Measurements from ENCODE around the gene MYRIP. TPM values are rescaled to one million over a fixed set of nuclear protein-coding genes. Genes with fewer than 3 reads are reported as not detected.

Gene MYRIP
- polyA plus RNA-seq, 3 donors = not detected

GRCh38 chr3:40224796-40225515, 415.5 kb downstream of the MYRIP start:
- Mint-ChIP-seq H3K4me1 (peaks cover 16% of the 10 kb centered on the region), H3K9me3 (peaks cover 0 to 9% (median 3%) of the 10 kb centered on the region in 7 donors), H3K27ac (peak overlapping the region in 1 of 7 donors; percentile 59), H3K36me3 (no peaks in the 10 kb centered on the region), H3K4me3 (no peak overlapping the region), H3K27me3 (ENCODE audit: low read depth in 3 of 3) (no peaks in the 10 kb centered on the region)
- Histone ChIP-seq H3K4me1 (ENCODE audit: control insufficient read depth in 1 of 2, insufficient read depth in 2 of 2, low read length in 2 of 2) (peaks cover 16 to 17% of the 10 kb centered on the region in 2 donors), H3K4me3 (replicated peaks in 1 of 3; ENCODE audit: low read depth in 2 of 3, low read length in 3 of 3) (no peak overlapping the region), H3K27ac (ENCODE audit: low read depth in 1 of 2, low read length in 2 of 2) (no peak overlapping the region), H4K20me1 (ENCODE audit: insufficient read depth, low read length) (no peaks in the 10 kb centered on the region), H3K9ac (ENCODE audit: insufficient read depth, low read length, poor library complexity, severe bottlenecking) (no peak overlapping the region), H3K79me2 (ENCODE audit: insufficient read depth, low read length) (no peaks in the 10 kb centered on the region), H3K4me2 (replicated peaks; ENCODE audit: extremely low read depth, low read length, poor library complexity, severe bottlenecking) (no peak overlapping the region), H3K36me3 (replicated peaks in 1 of 2; ENCODE audit: control insufficient read depth in 1 of 2, insufficient read depth in 2 of 2, low read length in 2 of 2) (no peaks in the 10 kb centered on the region), H3K27me3 (ENCODE audit: control insufficient read depth in 2 of 2, insufficient read depth in 2 of 2, low read length in 2 of 2) (no peaks in the 10 kb centered on the region), H3K9me3 (replicated peaks in 1 of 2; ENCODE audit: control insufficient read depth in 1 of 2, insufficient read depth in 1 of 2, low read length in 2 of 2) (peaks cover 0 to 6% of the 10 kb centered on the region in 2 donors), H2AFZ (ENCODE audit: insufficient read depth, low read depth, low read length, poor library complexity, severe bottlenecking) (no peak overlapping the region)
- intact Hi-C loops (cut with micrococcal nuclease) = no loop called here
- 93% methylated on average over 3 of the region's 6 CpGs for WGBS (ENCODE audit: insufficient coverage)
- no peak for TF ChIP-seq CTCF (IDR thresholded peaks at IDR 0.05)
- no peak for DNase-seq

- 93% methylated on average over 3 of the region's 5 CpGs for WGBS (ENCODE audit: insufficient coverage)
- Histone ChIP-seq H3K4me1 (ENCODE audit: control insufficient read depth in 1 of 2, insufficient read depth in 2 of 2, low read length in 2 of 2) (peaks cover 23 to 26% of the 10 kb centered on the region in 2 donors), H3K27ac (ENCODE audit: low read depth in 1 of 2, low read length in 2 of 2) (no peak overlapping the region), H4K20me1 (ENCODE audit: insufficient read depth, low read length) (no peaks in the 10 kb centered on the region), H3K9ac (ENCODE audit: insufficient read depth, low read length, poor library complexity, severe bottlenecking) (no peak overlapping the region), H3K4me3 (replicated peaks in 1 of 3; ENCODE audit: low read depth in 2 of 3, low read length in 3 of 3) (no peak overlapping the region), H3K79me2 (ENCODE audit: insufficient read depth, low read length) (no peaks in the 10 kb centered on the region), H3K27me3 (ENCODE audit: control insufficient read depth in 2 of 2, insufficient read depth in 2 of 2, low read length in 2 of 2) (no peaks in the 10 kb centered on the region), H3K36me3 (replicated peaks in 1 of 2; ENCODE audit: control insufficient read depth in 1 of 2, insufficient read depth in 2 of 2, low read length in 2 of 2) (no peaks in the 10 kb centered on the region), H2AFZ (ENCODE audit: insufficient read depth, low read depth, low read length, poor library complexity, severe bottlenecking) (no peak overlapping the region), H3K9me3 (replicated peaks in 1 of 2; ENCODE audit: control insufficient read depth in 1 of 2, insufficient read depth in 1 of 2, low read length in 2 of 2) (no peaks in the 10 kb centered on the region), H3K4me2 (replicated peaks; ENCODE audit: extremely low read depth, low read length, poor library complexity, severe bottlenecking) (no peak overlapping the region)
- DNase-seq = no peak
- peaks cover 0 to 5% (median 0%) of the 10 kb centered on the region in 7 donors for H3K9me3 Mint-ChIP-seq
- intact Hi-C loops (cut with micrococcal nuclease) = no loop called here
- TF ChIP-seq CTCF (IDR thresholded peaks at IDR 0.05) = no peak
- no peak overlapping the region for H3K27ac Mint-ChIP-seq
- H3K36me3 Mint-ChIP-seq = no peaks in the 10 kb centered on the region
- H3K4me1 Mint-ChIP-seq = peaks cover 23% of the 10 kb centered on the region
- H3K27me3 Mint-ChIP-seq (ENCODE audit: low read depth in 3 of 3) = no peaks in the 10 kb centered on the region
- no peak overlapping the region for H3K4me3 Mint-ChIP-seq
Observed at GRCh38 chr3:40226636-40227035, 417.2 kb downstream of the MYRIP start.
